Left colon (tissue), 2 donors: ENCODE data around the gene ARSA. TPM values are rescaled to one million over a fixed set of nuclear protein-coding genes. Genes with fewer than 3 reads are reported as not detected.

Experiments
- total RNA-seq, 2 donors: library from RNA; stranded (reverse); fragmentation: NEBNext Ultra II Directional; extraction: Animal tissue kit (Norgen Biotek cat#: 25700); gene quantifications; one replicate each; pipeline ENCODE4 v1.2.1, GENCODE V29; 2021
- donor health status: DM: no; HTN: no; CAD: no.
- donor health status: DM: yes; HTN: yes; CAD: no.

ARSA gene
- total RNA-seq, 2 donors from 2014 or later: 84.8 to 97.8 TPM

Other genes with a start within 250 kb of the ARSA start
- 10 to 100 TPM; 69.2 to 80.1 TPM for gene SBF1, start 153.1 kb downstream of the ARSA start, total RNA-seq
- gene ADM2, start 146.6 kb downstream of the ARSA start, total RNA-seq: 1 to 10 TPM; 5.4 to 8.9 TPM
- not detected for gene MIOX, start 141.3 kb downstream of the ARSA start, total RNA-seq
- gene LMF2, start 120.5 kb downstream of the ARSA start, total RNA-seq: 10 to 100 TPM; 58.7 to 59.3 TPM
- gene NCAPH2, start 119.9 kb downstream of the ARSA start, total RNA-seq: 10 to 100 TPM; 26.6 to 27.1 TPM
- 1 to 10 TPM; 5.5 to 5.7 TPM for gene SCO2, start 102.6 kb downstream of the ARSA start, total RNA-seq
- gene TYMP, start 98.1 kb downstream of the ARSA start, total RNA-seq: 10 to 100 TPM; 32.0 to 33.0 TPM
- gene KLHDC7B, start 82.3 kb downstream of the ARSA start, total RNA-seq: under 1 TPM in 1 of 2 donors, not detected in 1; 0.17 TPM
- under 1 TPM in 1 of 2 donors, not detected in 1; 0.67 TPM for gene SYCE3, start 65.2 kb downstream of the ARSA start, total RNA-seq
- gene CPT1B, start 49.7 kb downstream of the ARSA start, total RNA-seq: 10 to 100 TPM; 22.6 to 26.6 TPM
- gene CHKB, start 45.3 kb downstream of the ARSA start, total RNA-seq: 10 to 100 TPM; 66.9 to 72.7 TPM
- gene MAPK8IP2, start 27.4 kb downstream of the ARSA start, total RNA-seq: 1 to 10 TPM; 1.2 to 1.5 TPM
- gene SHANK3, start 44.7 kb upstream of the ARSA start, total RNA-seq: 1 to 10 TPM; 4.4 to 4.8 TPM
- gene ACR, start 110.1 kb upstream of the ARSA start, total RNA-seq: 1 to 10 TPM in 1 of 2 donors, under 1 TPM in 1; 0.89 to 1.5 TPM
- gene RABL2B, start 155.5 kb upstream of the ARSA start, total RNA-seq: 10 to 100 TPM; 20.1 to 21.3 TPM